ENCODE measurements around the gene SUPT3H.

- TF ChIP-seq POLR2A (IDR thresholded peaks at IDR 0.05) (no peak), CTCF (IDR thresholded peaks at IDR 0.05) (no peak)
These were observed 299.3 kb downstream of the SUPT3H start for GRCh38 chr6:45078432-45078831.

Data from right lobe of liver (tissue), 4 donors.